Stomach (tissue), 9 donors: Measurements from ENCODE around the gene TMEM238L. TPM values are rescaled to one million over a fixed set of nuclear protein-coding genes. Genes with fewer than 3 reads are reported as not detected.
A peak's percentile ranks its signal among the peaks of the same experiment; 100 is the strongest.

Experiments used
- DNase-seq, 2 donors: peaks; one replicate each; pipeline versions ENCODE4 v3.0.0 to v3.0.0-alpha.2; 2013 to 2019
- H3K27ac ChIP-seq, 5 donors: fragments of 200-600 bp in 4 of 5; sonication (generic) in 4 of 5; one replicate each; pipeline ENCODE4 v1.5.1; 2013 to 2019; ENCODE audit warnings: mild to moderate bottlenecking in 1 of 5, moderate library complexity in 1 of 5
- H3K27me3 ChIP-seq, 3 donors: fragments of 200-600 bp; sonication (generic); one replicate each; pipeline ENCODE4 v1.5.1; 2017 to 2019; ENCODE audit warnings: mixed run types in 1 of 3
- H3K36me3 ChIP-seq, 4 donors: fragments of 200-600 bp; sonication (generic); 1 replicate in 3 of 4; 2 replicates in 1 of 4; pipeline ENCODE4 v1.5.1; 2016 to 2019
- H3K4me1 ChIP-seq, 4 donors: fragments of 200-600 bp; sonication (generic); one replicate each; pipeline ENCODE4 v1.5.1; 2016 to 2019
- H3K4me3 ChIP-seq, 4 donors: fragments of 200-600 bp; sonication (generic) in 3 of 4; one replicate each; pipeline ENCODE4 v1.5.1; 2016 to 2019; ENCODE audit warnings: mild to moderate bottlenecking in 1 of 4
- H3K9me3 ChIP-seq, 4 donors: fragments of 200-600 bp; sonication (generic); one replicate each; pipeline ENCODE4 v1.5.1; 2016 to 2019
- CTCF ChIP-seq, 7 experiments: fragments of 450-650 bp in 4 of 7; fragments of 200-600 bp in 3 of 7; sonication (generic) in 3 of 7; IDR thresholded peaks; one replicate each; pipeline ENCODE4 v1.5.1; 2016 to 2019; ENCODE audit warnings: antibody characterized with exemption in 7 of 7, control low read depth in 2 of 7, mild to moderate bottlenecking in 1 of 7
- EP300 ChIP-seq: sonication (generic); formaldehyde crosslinking; IDR thresholded peaks from one replicate; pipeline ENCODE4 v1.6.1; 2017; ENCODE audit warnings: antibody characterized with exemption
- POLR2A ChIP-seq, 4 donors: fragments of 450-650 bp; IDR thresholded peaks; one replicate each; pipeline ENCODE4 v1.6.1; 2016; ENCODE audit warnings: antibody characterized with exemption in 4 of 4, control low read depth in 2 of 4, mild to moderate bottlenecking in 1 of 4, moderate library complexity in 1 of 4
- POLR2AphosphoS5 ChIP-seq, 3 donors: sonication (generic); formaldehyde crosslinking; IDR thresholded peaks; one replicate each; pipeline ENCODE4 v1.6.1; 2016; ENCODE audit warnings: antibody characterized with exemption in 3 of 3
- WGBS, 5 donors: extraction: QIAGEN DNeasy Blood & Tissue Kit in 3 of 5; methylation state at CpG; one replicate each; pipeline versions ENCODE4 v1.1.5 to v1.1.7; 2013 to 2018; 5-methylcytosine and 5-hydroxymethylcytosine counted together
- intact Hi-C: fragments of 100-400 bp; cut with DNase I; formaldehyde crosslinking; loops from one replicate; pipeline ENCODE4 v1.15.1; 2023; ENCODE audit warnings: low total_unique reads
- polyA plus RNA-seq, 3 donors: library from polyadenylated mRNA; stranded (reverse); fragments of 200-250 nt; gene quantifications; one replicate each; pipeline ENCODE4 v1.2.3, GENCODE V29; 2013
- total RNA-seq, 5 donors: library from RNA; depleted of rRNA; stranded (reverse); fragments of >200 nt; gene quantifications; one replicate each; pipeline versions ENCODE4 v1.1.0 to v1.2.3, GENCODE V29; 2014 to 2016
- donor health status: healthy with polysubstance abuse.
- donor health status: Bipolar disorder and iron deficiency.
- donor health status: healthy.

TMEM238L gene
- total and polyA plus RNA-seq, 8 donors, result 2.2 to 190 (median 38.2) TPM

- Histone ChIP-seq H3K4me3 (no peak overlapping the region), H3K4me1 (no peaks in the 10 kb centered on the region), H3K36me3 (no peaks in the 10 kb centered on the region), H3K9me3 (no peaks in the 10 kb centered on the region), H3K27me3 (no peaks in the 10 kb centered on the region), H3K27ac (no peak overlapping the region)
- TF ChIP-seq CTCF (IDR thresholded peaks at IDR 0.05) (no peak), POLR2A (IDR thresholded peaks at IDR 0.05) (no peak), EP300 (no peak), POLR2AphosphoS5 (IDR thresholded peaks at IDR 0.05) (no peak)
- WGBS, 5 donors, result 42 to 58% (median 54%) methylated on average over 5 of the region's 5 CpGs
- intact Hi-C loops, result no loop called here
- DNase-seq, result peak in 1 of 2 donors; percentile 37
These were observed 24.1 kb upstream of the TMEM238L start for GRCh38 chr17:10827898-10828552.

GRCh38 chr17:10824874-10825273 is 21.0 kb upstream of the TMEM238L start:
- intact Hi-C loops, result no loop called here
- Histone ChIP-seq H3K9me3 (no peaks in the 10 kb centered on the region), H3K4me1 (no peaks in the 10 kb centered on the region), H3K27ac (no peak overlapping the region), H3K36me3 (no peaks in the 10 kb centered on the region), H3K27me3 (no peaks in the 10 kb centered on the region), H3K4me3 (no peak overlapping the region)
- DNase-seq, result no peak
- 87 to 94% (median 89%) methylated on average over 6 to 7 of the region's 7 CpGs for WGBS, 5 donors
- no peak for TF ChIP-seq CTCF (IDR thresholded peaks at IDR 0.05)
- TF ChIP-seq EP300, result no peak
- TF ChIP-seq POLR2AphosphoS5 (IDR thresholded peaks at IDR 0.05), result no peak
- TF ChIP-seq POLR2A (IDR thresholded peaks at IDR 0.05), result no peak

- H3K4me3 ChIP-seq, result no peak overlapping the region
- no peak overlapping the region for H3K27ac ChIP-seq
- no peak for DNase-seq
- intact Hi-C loops, result no loop called here
- TF ChIP-seq POLR2AphosphoS5 (IDR thresholded peaks at IDR 0.05) (no peak), POLR2A (IDR thresholded peaks at IDR 0.05) (no peak), EP300 (no peak), CTCF (IDR thresholded peaks at IDR 0.05) (no peak)
- no peaks in the 10 kb centered on the region for H3K4me1 ChIP-seq
- no peaks in the 10 kb centered on the region for H3K9me3 ChIP-seq
- H3K36me3 ChIP-seq, result no peaks in the 10 kb centered on the region
- H3K27me3 ChIP-seq, result no peaks in the 10 kb centered on the region
These were observed 17.9 kb upstream of the TMEM238L start for GRCh38 chr17:10821770-10822169.

- H3K4me3 ChIP-seq, result no peak overlapping the region
- no peaks in the 10 kb centered on the region for H3K9me3 ChIP-seq
- WGBS, 5 donors, result 41 to 59% (median 43%) methylated on average over 4 of the region's 4 CpGs
- H3K27ac ChIP-seq, result no peak overlapping the region
- peak in 1 of 2 donors; percentile 68 for DNase-seq
- no peaks in the 10 kb centered on the region for H3K4me1 ChIP-seq
- TF ChIP-seq POLR2A (IDR thresholded peaks at IDR 0.05) (no peak), EP300 (no peak), POLR2AphosphoS5 (IDR thresholded peaks at IDR 0.05) (no peak), CTCF (IDR thresholded peaks at IDR 0.05) (no peak)
- H3K27me3 ChIP-seq, result no peaks in the 10 kb centered on the region
- H3K36me3 ChIP-seq, result no peaks in the 10 kb centered on the region
- intact Hi-C loops, result no loop called here
These were observed 17.2 kb upstream of the TMEM238L start for GRCh38 chr17:10821054-10821453.
